ENCODE data around the gene UGCG. TPM values are rescaled to one million over a fixed set of nuclear protein-coding genes. Genes with fewer than 3 reads are reported as not detected.

Gene UGCG
- total RNA-seq, 1 experiment from 2014 or later = 46.0 TPM

DNA sequence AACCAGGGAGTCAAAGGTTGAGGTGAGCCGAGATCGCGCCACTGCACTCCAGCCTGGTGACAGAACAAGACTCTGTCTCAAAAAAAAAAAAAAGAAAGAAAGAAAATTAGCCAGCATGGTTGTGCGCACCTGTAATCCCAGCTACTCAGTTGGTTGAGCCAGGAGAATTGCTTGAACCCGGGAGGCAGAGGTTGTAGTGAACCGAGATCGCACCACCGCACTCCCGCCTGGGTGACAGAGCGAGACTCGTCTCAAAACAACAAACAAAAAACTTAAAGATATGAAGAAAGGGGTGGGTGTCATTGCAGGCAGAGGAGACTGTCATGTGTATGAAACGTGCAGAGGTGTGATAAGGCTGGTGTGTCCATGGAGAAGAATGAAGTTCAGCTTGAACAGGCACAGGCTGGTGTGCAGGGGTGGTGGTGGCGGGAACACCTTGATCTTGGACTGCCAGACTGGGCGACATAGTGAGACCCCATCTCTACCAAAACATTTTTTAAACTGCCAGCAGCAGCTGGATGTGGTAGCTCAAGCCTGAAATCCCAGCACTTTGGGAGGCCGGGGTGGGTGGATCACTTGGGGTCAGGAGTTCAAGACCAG is 69.6 kb downstream of the UGCG start:
- in situ Hi-C loops (cut with HindIII; ENCODE audit: low pct_unique_long_range_greater_than_20kb, low sequenced_read_pairs) = no loop called here
- BruUV-seq (replicated peaks) = no TSS peak
- Histone ChIP-seq H3K27me3 (ENCODE audit: control insufficient read depth, insufficient read depth, low read length) (no peaks in the 10 kb centered on the region), H3K4me3 (ENCODE audit: low read depth in 2 of 2, low read length in 2 of 2) (no peak overlapping the region), H3K9me3 (ENCODE audit: control insufficient read depth, insufficient read depth, low read depth, low read length) (no peaks in the 10 kb centered on the region), H3K4me1 (ENCODE audit: control insufficient read depth, insufficient read depth, low read length) (peaks cover 14% of the 10 kb centered on the region), H3K27ac (ENCODE audit: low read length) (peak overlapping the region; percentile 40; the same call in 1 of the 2 replicates), H3K36me3 (ENCODE audit: control insufficient read depth, insufficient read depth, low read length) (no peaks in the 10 kb centered on the region)
- intact Hi-C loops (cut with micrococcal nuclease; ENCODE audit: unreplicated experiment) = no loop called here
- DNase-seq (ENCODE audit: low read depth, low spot score) (no peak), ATAC-seq (no peak)
- CTCF ChIA-PET = no interaction called here
- POLR2A ChIA-PET = no interaction called here
- TF ChIP-seq SIN3A (IDR thresholded peaks at IDR 0.05; ENCODE audit: borderline replicate concordance, insufficient read depth, low read depth, low read length) = no peak

DNA sequence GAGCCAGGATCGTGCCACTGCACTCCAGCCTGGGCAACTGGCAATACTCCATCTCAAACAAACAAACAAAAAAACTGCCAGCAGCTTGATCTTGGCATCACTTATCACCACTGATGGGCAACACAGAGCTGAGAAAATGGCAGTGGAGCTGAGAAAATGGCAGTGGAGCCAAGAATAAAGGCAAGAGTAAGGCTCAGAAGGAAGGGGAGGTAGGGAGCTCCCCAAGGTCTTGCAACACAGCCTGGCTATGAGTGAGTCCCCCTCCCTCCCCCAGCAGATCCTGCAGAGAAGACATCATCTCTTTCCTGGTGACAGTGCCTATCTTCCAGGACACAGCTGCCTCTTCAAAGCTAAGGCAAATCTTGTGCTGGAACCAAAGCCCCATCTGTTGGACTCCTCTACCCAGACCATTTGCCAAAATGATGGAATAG is 70.3 kb downstream of the UGCG start:
- ATAC-seq = peak; percentile 50; the same call in 1 of the 2 replicates
- TF ChIP-seq, protein P1, sequence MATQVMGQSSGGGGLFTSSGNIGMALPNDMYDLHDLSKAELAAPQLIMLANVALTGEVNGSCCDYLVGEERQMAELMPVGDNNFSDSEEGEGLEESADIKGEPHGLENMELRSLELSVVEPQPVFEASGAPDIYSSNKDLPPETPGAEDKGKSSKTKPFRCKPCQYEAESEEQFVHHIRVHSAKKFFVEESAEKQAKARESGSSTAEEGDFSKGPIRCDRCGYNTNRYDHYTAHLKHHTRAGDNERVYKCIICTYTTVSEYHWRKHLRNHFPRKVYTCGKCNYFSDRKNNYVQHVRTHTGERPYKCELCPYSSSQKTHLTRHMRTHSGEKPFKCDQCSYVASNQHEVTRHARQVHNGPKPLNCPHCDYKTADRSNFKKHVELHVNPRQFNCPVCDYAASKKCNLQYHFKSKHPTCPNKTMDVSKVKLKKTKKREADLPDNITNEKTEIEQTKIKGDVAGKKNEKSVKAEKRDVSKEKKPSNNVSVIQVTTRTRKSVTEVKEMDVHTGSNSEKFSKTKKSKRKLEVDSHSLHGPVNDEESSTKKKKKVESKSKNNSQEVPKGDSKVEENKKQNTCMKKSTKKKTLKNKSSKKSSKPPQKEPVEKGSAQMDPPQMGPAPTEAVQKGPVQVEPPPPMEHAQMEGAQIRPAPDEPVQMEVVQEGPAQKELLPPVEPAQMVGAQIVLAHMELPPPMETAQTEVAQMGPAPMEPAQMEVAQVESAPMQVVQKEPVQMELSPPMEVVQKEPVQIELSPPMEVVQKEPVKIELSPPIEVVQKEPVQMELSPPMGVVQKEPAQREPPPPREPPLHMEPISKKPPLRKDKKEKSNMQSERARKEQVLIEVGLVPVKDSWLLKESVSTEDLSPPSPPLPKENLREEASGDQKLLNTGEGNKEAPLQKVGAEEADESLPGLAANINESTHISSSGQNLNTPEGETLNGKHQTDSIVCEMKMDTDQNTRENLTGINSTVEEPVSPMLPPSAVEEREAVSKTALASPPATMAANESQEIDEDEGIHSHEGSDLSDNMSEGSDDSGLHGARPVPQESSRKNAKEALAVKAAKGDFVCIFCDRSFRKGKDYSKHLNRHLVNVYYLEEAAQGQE (IDR thresholded peaks at IDR 0.05; ENCODE audit: insufficient read depth in 1 of 2, low read depth in 2 of 2, low read length in 1 of 2) = no peak
- TF ChIP-seq SIN3A (IDR thresholded peaks at IDR 0.05; ENCODE audit: borderline replicate concordance, insufficient read depth, low read depth, low read length) (no peak), POLR2AphosphoS5 (IDR thresholded peaks at IDR 0.05; ENCODE audit: low read depth, low read length) (no peak), TCF7L2 (IDR thresholded peaks at IDR 0.05; ENCODE audit: low read depth, low read length) (no peak)
- TF ChIP-seq, protein P2, sequence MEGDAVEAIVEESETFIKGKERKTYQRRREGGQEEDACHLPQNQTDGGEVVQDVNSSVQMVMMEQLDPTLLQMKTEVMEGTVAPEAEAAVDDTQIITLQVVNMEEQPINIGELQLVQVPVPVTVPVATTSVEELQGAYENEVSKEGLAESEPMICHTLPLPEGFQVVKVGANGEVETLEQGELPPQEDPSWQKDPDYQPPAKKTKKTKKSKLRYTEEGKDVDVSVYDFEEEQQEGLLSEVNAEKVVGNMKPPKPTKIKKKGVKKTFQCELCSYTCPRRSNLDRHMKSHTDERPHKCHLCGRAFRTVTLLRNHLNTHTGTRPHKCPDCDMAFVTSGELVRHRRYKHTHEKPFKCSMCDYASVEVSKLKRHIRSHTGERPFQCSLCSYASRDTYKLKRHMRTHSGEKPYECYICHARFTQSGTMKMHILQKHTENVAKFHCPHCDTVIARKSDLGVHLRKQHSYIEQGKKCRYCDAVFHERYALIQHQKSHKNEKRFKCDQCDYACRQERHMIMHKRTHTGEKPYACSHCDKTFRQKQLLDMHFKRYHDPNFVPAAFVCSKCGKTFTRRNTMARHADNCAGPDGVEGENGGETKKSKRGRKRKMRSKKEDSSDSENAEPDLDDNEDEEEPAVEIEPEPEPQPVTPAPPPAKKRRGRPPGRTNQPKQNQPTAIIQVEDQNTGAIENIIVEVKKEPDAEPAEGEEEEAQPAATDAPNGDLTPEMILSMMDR (IDR thresholded peaks at IDR 0.05) = no peak
- intact Hi-C loops (cut with micrococcal nuclease; ENCODE audit: unreplicated experiment) (no loop called here), in situ Hi-C loops (cut with HindIII; ENCODE audit: low pct_unique_long_range_greater_than_20kb, low sequenced_read_pairs) (no loop called here)
- Histone ChIP-seq H3K36me3 (ENCODE audit: control insufficient read depth, insufficient read depth, low read length) (no peaks in the 10 kb centered on the region), H3K27me3 (ENCODE audit: control insufficient read depth, insufficient read depth, low read length) (no peaks in the 10 kb centered on the region), H3K27ac (ENCODE audit: low read length) (peak overlapping the region; percentile 53), H3K4me3 (ENCODE audit: low read depth in 2 of 2, low read length in 2 of 2) (no peak overlapping the region), H3K4me1 (ENCODE audit: control insufficient read depth, insufficient read depth, low read length) (peaks cover 11% of the 10 kb centered on the region), H3K9me3 (ENCODE audit: control insufficient read depth, insufficient read depth, low read depth, low read length) (no peaks in the 10 kb centered on the region)
- ChIA-PET POLR2A (no interaction called here), CTCF (no interaction called here)
- no TSS peak for BruUV-seq (replicated peaks)
- no peak for DNase-seq (ENCODE audit: low read depth, low spot score)

DNA sequence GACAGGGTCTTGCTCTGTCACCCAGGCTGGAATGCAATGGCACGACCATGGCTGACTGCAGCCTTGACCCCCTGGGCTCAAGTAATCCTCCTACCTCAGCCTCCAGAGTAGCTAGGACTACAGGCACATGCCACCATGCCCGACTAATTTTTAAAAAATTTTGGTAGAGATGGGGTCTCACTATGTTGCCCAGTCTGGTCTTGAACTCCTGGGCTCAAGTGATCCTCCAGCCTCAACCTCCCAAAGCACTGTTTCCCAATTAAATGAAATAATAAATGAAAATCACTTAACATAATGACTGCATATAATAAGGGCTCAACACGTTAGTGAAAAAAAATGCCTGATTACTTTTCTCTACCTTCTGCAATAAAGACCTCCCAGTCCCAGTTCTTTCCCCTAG is 71.0 kb downstream of the UGCG start:
- H3K4me1 ChIP-seq (ENCODE audit: control insufficient read depth, insufficient read depth, low read length) = peaks cover 8% of the 10 kb centered on the region; the same call in 1 of the 2 replicates
- ChIA-PET POLR2A (no interaction called here), CTCF (no interaction called here)
- ATAC-seq (no peak), DNase-seq (ENCODE audit: low read depth, low spot score) (no peak)
- TF ChIP-seq TCF7L2 (IDR thresholded peaks at IDR 0.05; ENCODE audit: low read depth, low read length) (no peak), SIN3A (IDR thresholded peaks at IDR 0.05; ENCODE audit: borderline replicate concordance, insufficient read depth, low read depth, low read length) (no peak), POLR2AphosphoS5 (IDR thresholded peaks at IDR 0.05; ENCODE audit: low read depth, low read length) (no peak)
- TF ChIP-seq, protein P1 (IDR thresholded peaks at IDR 0.05; ENCODE audit: insufficient read depth in 1 of 2, low read depth in 2 of 2, low read length in 1 of 2) = no peak
- TF ChIP-seq, protein P2 (IDR thresholded peaks at IDR 0.05) = no peak
- H3K27ac ChIP-seq (ENCODE audit: low read length) = no peak overlapping the region
- in situ Hi-C loops (cut with HindIII; ENCODE audit: low pct_unique_long_range_greater_than_20kb, low sequenced_read_pairs) (no loop called here), intact Hi-C loops (cut with micrococcal nuclease; ENCODE audit: unreplicated experiment) (no loop called here)
- H3K27me3 ChIP-seq (ENCODE audit: control insufficient read depth, insufficient read depth, low read length) = no peaks in the 10 kb centered on the region
- no peak overlapping the region for H3K4me3 ChIP-seq (ENCODE audit: low read depth in 2 of 2, low read length in 2 of 2)
- no TSS peak for BruUV-seq (replicated peaks)
- no peaks in the 10 kb centered on the region for H3K36me3 ChIP-seq (ENCODE audit: control insufficient read depth, insufficient read depth, low read length)
- no peaks in the 10 kb centered on the region for H3K9me3 ChIP-seq (ENCODE audit: control insufficient read depth, insufficient read depth, low read depth, low read length)
